GM18907 (cell line): Measurements from ENCODE around the gene RASGEF1C.
"Not testable (repeated sequence)": the region's sequence is repeated elsewhere in the genome, so short reads cannot be mapped to it uniquely, and the experiment has no call there.

ENCODE experiments used
- ATAC-seq: cut with Tn5 transposase; IDR thresholded peaks from one replicate; pipeline ENCODE4 v1.9.1; 2021; ENCODE audit warnings: mild to moderate bottlenecking, moderate library complexity; ENCODE audit not compliant: unreplicated experiment

Gene RASGEF1C

GRCh38 chr5:180124662-180125061 is 84.3 kb downstream of the RASGEF1C start:
- ATAC-seq, result not testable (repeated sequence)

- no peak for ATAC-seq
Measured at GRCh38 chr5:180122875-180123274, 86.1 kb downstream of the RASGEF1C start.

GRCh38 chr5:180121826-180122413 is 87.1 kb downstream of the RASGEF1C start:
- no peak for ATAC-seq

GRCh38 chr5:180120237-180121101 is 88.5 kb downstream of the RASGEF1C start:
- no peak for ATAC-seq

GRCh38 chr5:180119903-180120236 is 89.1 kb downstream of the RASGEF1C start:
- ATAC-seq, result no peak

- no peak for ATAC-seq
Measured at GRCh38 chr5:180119031-180119902, 89.7 kb downstream of the RASGEF1C start.

GRCh38 chr5:180118391-180118791 is 90.6 kb downstream of the RASGEF1C start:
- no peak for ATAC-seq

GRCh38 chr5:180117000-180117725 is 91.8 kb downstream of the RASGEF1C start:
- no peak for ATAC-seq

- no peak for ATAC-seq
Measured at GRCh38 chr5:180116077-180116999, 92.7 kb downstream of the RASGEF1C start.

- no peak for ATAC-seq
Measured at GRCh38 chr5:180115326-180116076, 93.5 kb downstream of the RASGEF1C start.

GRCh38 chr5:180114304-180115003 is 94.6 kb downstream of the RASGEF1C start:
- ATAC-seq, result no peak

GRCh38 chr5:180113660-180114303 is 95.2 kb downstream of the RASGEF1C start:
- ATAC-seq, result no peak

GRCh38 chr5:180112181-180112861 is 96.7 kb downstream of the RASGEF1C start:
- ATAC-seq, result no peak

- ATAC-seq, result no peak
Measured at GRCh38 chr5:180111273-180112002, 97.6 kb downstream of the RASGEF1C start.

GRCh38 chr5:180109920-180110319 is 99.1 kb downstream of the RASGEF1C start:
- no peak for ATAC-seq

GRCh38 chr5:180107005-180107404 is 102.0 kb downstream of the RASGEF1C start:
- ATAC-seq, result no peak

- ATAC-seq, result no peak
Measured at GRCh38 chr5:180105827-180106312, 103.1 kb downstream of the RASGEF1C start.
